HG03565 (cell line): Measurements from ENCODE around the gene MIA2.
"Not testable (repeated sequence)": the region's sequence is repeated elsewhere in the genome, so short reads cannot be mapped to it uniquely, and the experiment has no call there.

Experiments
- ATAC-seq: cut with Tn5 transposase; IDR thresholded peaks from one replicate; pipeline ENCODE4 v1.9.1; 2021; ENCODE audit warnings: mild to moderate bottlenecking, moderate library complexity; ENCODE audit not compliant: unreplicated experiment

MIA2 gene, protein sequence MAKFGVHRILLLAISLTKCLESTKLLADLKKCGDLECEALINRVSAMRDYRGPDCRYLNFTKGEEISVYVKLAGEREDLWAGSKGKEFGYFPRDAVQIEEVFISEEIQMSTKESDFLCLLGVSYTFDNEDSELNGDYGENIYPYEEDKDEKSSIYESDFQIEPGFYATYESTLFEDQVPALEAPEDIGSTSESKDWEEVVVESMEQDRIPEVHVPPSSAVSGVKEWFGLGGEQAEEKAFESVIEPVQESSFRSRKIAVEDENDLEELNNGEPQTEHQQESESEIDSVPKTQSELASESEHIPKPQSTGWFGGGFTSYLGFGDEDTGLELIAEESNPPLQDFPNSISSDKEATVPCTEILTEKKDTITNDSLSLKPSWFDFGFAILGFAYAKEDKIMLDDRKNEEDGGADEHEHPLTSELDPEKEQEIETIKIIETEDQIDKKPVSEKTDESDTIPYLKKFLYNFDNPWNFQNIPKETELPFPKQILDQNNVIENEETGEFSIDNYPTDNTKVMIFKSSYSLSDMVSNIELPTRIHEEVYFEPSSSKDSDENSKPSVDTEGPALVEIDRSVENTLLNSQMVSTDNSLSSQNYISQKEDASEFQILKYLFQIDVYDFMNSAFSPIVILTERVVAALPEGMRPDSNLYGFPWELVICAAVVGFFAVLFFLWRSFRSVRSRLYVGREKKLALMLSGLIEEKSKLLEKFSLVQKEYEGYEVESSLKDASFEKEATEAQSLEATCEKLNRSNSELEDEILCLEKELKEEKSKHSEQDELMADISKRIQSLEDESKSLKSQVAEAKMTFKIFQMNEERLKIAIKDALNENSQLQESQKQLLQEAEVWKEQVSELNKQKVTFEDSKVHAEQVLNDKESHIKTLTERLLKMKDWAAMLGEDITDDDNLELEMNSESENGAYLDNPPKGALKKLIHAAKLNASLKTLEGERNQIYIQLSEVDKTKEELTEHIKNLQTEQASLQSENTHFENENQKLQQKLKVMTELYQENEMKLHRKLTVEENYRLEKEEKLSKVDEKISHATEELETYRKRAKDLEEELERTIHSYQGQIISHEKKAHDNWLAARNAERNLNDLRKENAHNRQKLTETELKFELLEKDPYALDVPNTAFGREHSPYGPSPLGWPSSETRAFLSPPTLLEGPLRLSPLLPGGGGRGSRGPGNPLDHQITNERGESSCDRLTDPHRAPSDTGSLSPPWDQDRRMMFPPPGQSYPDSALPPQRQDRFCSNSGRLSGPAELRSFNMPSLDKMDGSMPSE (N-terminal part only)

DNA sequence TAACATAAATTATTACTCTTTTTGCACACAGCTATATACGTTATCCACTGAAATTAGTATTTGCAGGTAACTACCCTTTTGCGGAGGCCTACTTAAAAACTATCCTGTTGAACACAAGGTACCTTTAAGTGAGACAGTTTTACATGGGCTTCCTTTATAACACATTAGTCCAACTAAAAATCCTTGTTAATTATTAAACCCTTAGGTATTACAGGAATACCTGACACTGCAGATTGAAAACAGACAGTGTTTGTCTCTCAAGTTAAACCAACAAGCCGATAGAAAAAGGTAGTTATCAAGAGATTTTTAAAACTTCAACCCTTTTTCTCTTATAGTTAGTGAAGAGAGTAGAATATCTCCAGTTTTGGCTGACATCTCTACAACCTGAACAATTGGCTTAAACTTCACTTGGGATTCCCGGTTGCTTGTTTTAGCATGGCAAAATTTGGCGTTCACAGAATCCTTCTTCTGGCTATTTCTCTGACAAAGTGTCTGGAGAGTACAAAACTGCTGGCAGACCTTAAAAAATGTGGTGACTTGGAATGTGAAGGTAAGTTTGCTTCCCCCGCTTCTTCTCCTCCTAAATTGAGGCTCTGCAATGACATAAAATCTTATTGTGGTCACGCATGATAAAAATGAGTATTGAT is at the start of gene MIA2:
TSS of gene MIA2 (plus strand) at position 236 of the 647 bp plus-strand sequence. CDS start at position 436, 200 bp downstream.
- no peak for ATAC-seq

DNA sequence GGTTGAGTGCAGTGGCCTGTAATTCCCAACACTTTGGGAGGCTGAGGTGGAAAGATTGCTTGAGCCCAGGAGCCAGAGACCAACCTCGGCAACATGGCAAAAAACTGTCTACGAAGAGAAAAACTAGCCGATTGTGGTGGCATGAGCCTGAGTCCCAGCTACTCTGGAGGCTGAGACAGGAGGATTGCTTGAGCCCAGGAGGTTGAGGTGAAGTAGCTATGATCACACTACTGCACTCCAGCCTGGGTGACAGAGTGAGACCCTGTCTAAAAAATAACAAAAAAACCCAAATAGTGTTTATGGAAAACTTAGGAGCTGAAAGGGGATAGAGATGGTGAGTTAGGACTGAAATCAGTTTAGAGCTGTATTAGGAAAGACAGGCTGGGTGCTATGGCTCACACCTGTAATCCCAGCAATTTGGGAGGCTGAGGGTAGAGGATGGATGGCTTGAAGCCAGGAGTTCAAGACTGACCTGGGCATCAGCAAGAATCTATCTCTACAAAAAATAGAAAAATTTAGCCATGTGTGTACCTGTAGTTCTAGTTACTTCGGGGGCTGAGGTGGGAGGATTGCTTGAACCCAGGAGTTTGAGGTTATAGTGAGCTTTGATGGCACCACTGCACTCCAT is 49.0 kb upstream of the MIA2 start:
- no peak for ATAC-seq

DNA sequence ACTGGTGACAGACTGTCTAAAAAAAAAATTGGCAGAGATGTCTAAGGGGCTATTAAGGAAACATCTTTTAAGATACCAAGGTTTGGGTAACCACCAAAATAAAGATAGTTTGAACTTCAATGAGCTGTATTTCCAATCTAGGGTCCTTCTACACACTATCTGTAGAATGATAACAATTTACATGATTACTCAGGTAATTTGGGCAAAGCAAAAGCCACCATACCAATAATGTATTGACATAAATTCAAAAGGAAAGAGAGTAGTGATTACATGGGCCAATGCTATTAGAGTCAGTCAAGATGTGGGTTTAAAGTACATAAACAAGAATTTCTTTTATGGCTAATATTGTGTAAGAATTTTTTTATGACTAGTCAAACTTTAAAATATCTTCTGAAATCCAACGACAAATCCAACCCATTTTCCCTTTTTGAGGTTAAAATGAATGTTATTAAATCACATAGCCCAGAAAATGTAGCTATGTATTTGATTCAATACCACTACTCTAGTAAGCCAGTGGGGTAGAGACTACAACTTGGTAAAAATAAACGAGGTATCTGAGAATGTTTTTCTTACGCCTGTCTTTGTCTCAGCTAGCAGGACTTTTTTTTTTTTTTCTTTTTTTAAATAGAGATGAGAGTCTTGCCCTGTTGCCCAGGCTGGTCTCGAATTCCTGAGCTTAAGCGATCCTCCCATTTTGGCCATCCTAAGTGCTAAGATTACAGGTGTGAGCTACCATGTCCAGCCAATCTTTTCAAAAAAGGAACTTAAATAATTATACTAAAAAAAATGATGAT is 48.3 kb upstream of the MIA2 start:
- ATAC-seq: no peak

DNA sequence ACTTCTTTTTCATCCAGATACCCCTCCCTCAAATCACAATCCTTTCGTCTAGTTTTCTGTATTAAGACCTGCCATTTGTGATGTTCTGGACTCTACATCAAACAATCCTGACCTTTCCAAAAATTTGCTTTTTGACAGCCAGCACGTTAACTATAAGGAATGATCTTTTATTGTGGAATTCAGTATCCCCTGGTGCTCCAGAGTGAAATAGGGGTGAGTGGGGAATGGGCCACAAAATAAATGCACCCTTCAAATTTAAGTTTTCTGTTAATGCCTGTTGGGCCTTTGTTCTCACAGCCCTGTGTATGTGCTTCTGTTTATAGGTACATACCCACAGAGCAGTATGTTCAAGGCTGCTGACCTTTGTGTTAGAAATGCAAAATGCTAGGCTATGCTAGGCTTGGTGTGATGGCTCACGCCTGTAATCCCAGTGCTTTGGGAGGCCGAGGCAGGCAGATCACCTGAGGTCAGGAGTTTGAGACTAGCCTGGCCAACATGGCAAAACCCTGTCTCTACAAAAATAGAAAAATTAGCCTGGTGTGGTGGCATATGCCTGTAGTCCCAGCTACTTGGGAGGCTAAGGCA is 46.7 kb upstream of the MIA2 start:
- no peak for ATAC-seq

DNA sequence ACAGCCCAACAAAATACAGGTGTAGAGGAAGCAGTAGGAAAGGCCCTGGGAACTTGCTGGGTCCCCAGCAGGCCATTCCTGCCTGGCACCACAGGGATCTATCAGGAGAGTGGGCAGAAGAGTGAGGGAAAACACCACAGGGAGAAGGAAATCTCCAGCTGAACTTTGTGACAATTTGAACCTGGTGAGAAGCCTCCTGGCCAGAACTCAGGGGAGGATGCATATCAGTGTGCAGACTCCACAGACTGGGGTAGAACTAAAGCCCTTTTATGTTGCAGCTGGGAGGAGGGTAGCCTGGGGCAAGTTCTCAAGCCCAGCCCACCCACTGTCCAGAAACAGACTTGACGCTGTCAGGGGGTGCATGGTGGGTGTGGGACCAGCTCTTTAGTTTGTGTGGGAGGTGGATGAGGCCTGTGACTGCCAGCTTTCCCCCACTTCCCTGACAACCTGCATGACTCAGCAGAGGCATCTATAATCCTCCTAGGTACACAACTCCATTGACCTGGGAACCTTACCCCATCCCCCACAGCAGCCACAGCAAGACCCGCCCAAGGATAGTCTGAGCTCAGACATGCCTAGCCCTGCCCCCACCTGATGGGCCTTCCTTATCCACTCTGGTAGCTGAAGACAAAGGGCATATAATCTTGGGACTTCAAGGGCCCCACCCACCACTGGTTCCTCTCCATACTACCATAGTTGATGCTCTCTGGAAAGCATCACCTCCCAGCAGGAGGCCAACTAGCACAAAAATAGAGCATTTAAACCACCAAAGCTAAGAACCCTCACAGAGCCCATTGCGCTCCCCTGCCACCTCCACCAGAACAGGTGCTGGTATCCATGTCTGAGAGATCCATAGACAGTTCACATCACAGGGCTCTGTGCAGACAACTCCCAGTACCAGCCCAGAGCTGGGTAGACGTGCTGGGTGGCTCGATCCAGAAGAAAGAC is 29.8 kb upstream of the MIA2 start:
- ATAC-seq: no peak

DNA sequence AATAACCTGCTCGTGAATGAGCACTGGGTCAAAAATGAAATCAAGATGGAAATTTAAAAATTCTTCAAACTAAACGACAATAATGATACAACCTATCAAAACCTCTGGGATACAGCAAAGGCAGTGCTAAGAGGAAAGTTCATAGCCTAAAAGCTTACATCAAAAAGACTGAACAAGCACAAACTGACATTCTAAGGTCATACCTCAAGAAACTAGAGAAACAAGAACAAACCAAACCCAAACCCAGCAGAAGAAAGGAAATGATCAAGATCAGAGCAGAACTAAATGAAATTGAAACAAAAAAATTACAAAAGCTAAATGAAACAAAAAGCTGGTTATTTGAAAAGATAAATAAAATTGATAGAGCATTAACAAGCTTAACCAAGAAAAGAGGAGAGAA is 26.3 kb upstream of the MIA2 start:
- not testable (repeated sequence) for ATAC-seq

DNA sequence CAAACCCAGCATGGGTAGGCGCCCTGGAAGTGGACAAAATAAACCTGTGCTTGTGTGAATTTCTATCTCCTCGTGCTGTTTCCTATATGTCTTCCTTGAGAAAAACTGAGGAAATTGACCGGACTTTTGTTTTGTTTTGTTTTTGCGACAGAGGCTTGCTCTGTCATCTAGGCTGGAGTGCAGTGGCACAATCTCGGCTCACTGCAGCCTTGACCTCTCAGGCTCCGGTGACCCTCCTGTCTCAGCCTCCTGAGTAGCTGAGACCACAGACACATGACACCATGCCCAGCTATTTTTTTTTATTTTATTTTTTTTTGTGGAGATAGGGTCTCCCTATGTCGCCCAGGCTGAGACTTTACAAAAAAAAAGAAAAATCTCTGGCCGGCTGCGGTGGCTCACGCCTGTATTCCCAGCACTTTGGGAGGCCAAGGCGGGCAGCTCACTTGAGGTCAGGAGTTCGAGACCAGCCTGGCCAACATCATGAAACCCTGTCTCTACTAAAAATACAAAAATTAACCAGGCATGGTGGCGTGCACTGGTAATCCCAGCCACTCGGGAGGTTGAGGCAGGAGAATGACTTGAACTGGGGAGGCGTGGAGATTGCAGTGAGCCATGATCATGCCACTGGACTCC is 22.5 kb upstream of the MIA2 start:
- no peak for ATAC-seq

DNA sequence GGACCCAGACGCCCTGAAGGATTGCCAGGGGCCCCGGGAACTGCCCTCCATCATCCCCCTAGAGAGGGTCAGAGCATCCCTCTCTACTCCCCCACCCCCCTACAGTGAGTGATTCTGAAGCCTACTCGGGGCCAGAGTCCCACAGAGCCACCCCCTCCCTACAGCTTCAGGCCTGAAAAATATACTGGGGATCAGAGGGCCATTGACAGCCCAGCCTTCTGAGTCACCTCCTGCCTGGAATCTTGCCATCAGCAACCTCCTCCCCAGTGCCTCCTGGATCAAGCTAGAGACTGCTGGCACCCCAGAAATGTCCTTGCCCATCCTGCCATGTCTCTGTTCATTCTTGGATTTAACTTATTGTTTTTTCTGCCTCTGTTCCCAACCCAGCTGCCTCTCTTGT is 21.7 kb upstream of the MIA2 start:
- ATAC-seq: no peak

DNA sequence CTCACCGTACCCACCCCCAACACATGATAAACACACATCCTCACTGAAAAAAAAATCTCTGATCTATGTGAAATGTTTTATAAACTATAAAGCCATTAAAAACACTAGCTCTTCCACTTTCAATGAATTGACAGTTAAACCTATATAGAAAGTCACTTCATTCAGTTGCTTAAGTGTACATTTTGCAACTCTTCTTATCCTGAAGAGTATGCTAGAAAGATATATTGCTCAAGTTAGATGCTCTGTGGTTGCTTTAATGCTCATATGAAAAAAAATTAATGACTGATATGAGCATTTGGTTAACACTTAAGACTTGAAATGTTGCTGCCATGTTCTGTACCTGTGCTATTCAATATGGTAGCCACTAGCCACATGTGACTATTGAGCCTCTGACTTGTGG is 21.0 kb upstream of the MIA2 start:
- ATAC-seq: no peak

DNA sequence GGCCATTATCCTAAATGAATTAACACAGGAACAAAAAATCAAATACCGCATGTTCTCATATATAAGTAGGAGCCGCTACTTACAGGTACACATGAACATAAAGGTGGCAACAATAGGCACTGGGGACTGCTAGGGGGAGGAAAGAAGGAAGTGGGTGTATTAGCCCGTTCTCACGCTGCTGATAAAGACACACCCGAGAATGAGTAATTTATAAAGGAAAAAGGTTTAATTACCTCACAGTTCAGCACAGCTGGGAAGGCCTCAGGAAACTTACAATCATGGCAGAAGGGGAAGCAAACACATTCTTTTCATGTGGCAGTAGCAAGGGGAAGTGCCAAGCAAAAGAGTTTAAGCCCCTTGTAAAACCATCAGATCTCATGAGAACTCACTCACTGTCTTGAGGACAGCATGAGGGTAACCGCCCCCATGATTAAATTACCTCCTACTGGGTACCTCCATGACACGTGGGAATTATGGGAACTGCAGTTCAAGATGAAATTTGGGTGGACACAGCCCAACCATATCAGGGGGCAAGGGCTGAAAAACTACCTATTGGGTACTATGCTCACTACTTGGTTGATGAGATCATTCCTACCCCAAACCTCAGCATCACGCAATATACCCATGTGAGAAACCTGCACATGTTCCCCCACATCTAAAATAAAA is 16.4 kb upstream of the MIA2 start:
- no peak for ATAC-seq

DNA sequence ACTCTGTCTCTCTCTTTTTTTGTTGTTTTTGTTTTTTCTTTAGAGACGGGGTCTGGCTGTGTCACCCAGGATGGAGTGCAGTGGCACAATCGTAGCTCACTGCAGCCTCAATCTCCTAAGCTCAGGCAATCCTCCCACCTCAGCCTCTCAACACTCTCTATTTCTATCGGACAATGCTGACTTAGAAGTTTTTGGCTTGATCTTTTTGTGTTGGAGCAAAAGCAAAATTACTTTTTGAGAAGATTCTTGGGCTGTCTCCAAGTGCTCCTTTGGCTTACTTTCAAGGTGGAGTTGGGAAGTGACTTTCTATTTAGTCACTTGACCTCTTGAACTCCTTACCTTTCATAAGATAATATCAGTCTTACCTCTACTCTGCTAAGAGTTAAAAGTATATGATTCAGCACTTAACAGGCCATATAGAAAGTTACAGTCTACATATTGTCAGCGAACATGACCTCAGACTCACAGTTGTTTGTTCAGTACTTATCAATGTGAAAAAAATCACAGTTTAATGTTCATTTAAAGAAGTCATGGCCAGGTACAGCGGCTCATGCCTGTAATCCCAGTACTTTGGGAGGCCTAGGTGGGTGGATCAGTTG is 15.4 kb upstream of the MIA2 start:
- ATAC-seq: no peak

DNA sequence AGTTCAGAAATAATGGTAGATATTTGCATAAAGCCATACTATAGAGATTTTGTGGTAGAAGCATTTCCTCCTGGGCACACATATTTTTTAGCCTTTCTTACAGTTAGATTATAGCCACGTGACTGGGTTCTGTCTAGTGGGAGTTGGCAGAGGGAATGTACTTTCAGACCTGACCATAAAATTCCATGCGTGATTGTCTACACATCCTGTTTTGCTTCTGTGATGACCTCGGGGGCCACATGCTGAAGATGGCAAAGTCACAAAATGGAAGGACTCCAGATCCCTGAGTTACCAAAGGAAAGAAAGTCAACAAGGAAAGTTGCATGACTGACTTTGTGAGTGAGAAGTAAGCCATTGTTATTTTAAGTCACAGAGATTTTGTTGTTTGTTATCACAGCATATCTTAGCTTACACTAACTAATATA is 14.6 kb upstream of the MIA2 start:
- ATAC-seq: no peak

DNA sequence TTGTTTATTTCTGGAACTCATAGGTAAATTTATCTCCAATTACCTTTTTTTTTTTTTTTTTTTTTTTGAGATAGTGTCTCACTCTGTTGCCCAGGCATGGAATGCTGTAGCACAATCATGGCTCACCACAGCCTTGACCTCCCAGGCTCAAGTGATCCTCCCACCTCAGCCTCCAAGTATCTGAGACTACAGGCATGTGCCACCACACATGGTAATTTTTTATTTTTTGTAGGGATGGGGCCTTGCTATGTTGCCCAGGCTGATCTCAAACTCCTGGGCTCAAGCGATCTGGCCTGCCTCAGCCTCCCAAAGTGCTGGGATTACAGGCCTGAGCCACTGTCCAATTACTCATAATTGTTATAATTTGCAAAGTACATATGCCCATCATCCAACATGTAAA is 13.2 kb upstream of the MIA2 start:
- ATAC-seq: not testable (repeated sequence)

DNA sequence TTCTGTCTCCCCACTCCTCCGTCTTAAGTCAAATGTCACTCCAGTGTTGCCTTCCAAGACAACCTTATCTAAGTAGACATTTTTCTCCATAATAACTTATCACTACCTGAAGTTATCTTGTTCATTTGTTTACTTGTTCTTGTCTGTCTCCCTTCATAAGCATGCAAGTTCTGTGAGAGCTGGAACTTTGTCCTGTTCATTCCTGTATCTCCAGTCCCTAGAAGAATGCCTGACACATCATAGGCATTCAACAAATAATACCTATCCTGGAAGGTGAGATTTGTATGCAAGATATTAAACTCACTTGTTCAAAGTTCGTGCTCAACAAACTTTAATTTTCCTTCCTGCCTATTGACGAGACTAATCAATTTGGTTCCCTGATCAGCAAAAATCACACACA is 5.7 kb upstream of the MIA2 start:
- ATAC-seq: no peak

DNA sequence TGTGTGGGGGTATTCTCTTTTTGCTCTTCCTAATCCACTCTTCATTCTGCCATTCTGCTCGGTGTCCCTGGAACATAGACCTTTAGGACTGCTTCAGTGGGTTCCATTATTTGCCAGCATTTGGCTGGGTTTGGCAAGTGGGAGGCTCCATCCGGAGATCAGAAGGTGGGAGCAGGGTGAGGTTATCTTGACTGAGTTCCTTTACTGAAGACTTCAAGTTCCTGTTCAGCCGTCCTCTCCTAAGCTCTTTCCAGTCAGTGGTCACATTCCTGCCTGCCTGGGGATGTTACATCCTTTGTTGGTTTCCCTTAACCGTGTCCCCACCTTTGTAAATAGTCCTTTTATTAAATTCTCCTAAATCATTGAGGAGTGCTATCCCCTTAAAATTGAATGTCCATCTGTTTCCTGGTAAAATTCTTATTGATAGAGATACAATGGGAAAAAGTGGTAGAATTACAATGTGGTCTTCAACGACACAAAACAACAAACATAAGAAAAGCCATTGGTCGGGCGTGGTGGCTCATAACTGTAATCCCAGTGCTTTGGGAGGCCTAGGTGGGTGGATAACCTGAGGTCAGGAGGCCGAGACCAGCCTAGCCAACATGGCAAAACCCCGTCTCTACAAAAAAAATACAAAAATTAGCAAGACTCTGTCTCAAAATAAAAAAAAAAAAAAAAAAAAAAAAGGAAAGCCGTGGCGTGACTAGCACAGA is 5.0 kb upstream of the MIA2 start:
- no peak for ATAC-seq

DNA sequence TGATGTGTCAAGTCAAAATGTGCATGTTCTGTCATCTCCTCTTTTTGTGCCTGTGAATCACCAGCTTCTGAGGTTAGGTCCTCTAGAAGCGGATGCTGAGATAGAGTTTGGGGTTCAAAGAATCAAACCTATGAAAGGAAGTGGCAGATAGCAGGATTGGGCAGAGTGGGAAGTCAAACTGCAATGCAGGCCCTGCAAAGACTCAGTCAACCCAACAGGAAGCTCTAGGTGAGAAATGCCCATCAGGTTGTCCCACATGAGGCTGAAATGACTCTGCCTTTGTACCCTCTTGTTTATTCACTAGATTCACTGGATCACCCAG is 4.5 kb upstream of the MIA2 start:
- no peak for ATAC-seq
